ENCODE measurements around the gene LTA4H. TPM values are rescaled to one million over a fixed set of nuclear protein-coding genes. Genes with fewer than 3 reads are reported as not detected.
"Not testable (repeated sequence)": the region's sequence is repeated elsewhere in the genome, so short reads cannot be mapped to it uniquely, and the experiment has no call there.

The LTA4H gene
- total and polyA plus RNA-seq, 10 donors: 58.0 to 183 (median 93.5) TPM

- WGBS, 5 donors: 84 to 97% (median 86%) methylated on average over 2 of the region's 2 CpGs
- H3K4me3 ChIP-seq: no peak overlapping the region
- H3K4me1 ChIP-seq: peaks cover 0 to 30% (median 20%) of the 10 kb centered on the region in 6 donors
- DNase-seq: no peak
- no peaks in the 10 kb centered on the region for H3K27me3 ChIP-seq (replicated peaks in 1 of 7)
- H3K9me3 ChIP-seq: no peaks in the 10 kb centered on the region
- no peak for TF ChIP-seq POLR2AphosphoS5 (IDR thresholded peaks at IDR 0.05)
- no peak for TF ChIP-seq CTCF (IDR thresholded peaks at IDR 0.05 in 8 of 11, conservative IDR thresholded peaks at IDR 0.05 in 3 of 11)
- no peak for TF ChIP-seq POLR2A (IDR thresholded peaks at IDR 0.05)
- intact Hi-C loops (cut with DNase I; ENCODE audit: low total_unique reads): loop anchor here (10.0 kb wide), 1 partner anchor 336 kb away; the partner anchor contains the start of gene CDK17
- no peak overlapping the region for H3K27ac ChIP-seq
- H3K36me3 ChIP-seq: no peaks in the 10 kb centered on the region
Measured at GRCh38 chr12:96068636-96069035, 33.2 kb upstream of the LTA4H start.

GRCh38 chr12:96068111-96068510 is 32.7 kb upstream of the LTA4H start:
- peaks cover 0 to 25% (median 16%) of the 10 kb centered on the region in 6 donors for H3K4me1 ChIP-seq
- DNase-seq: no peak
- H3K36me3 ChIP-seq: no peaks in the 10 kb centered on the region
- 91 to 98% (median 95%) methylated on average over 5 of the region's 5 CpGs for WGBS, 5 donors
- no peaks in the 10 kb centered on the region for H3K9me3 ChIP-seq
- no peak overlapping the region for H3K4me3 ChIP-seq
- H3K27me3 ChIP-seq (replicated peaks in 1 of 7): no peaks in the 10 kb centered on the region
- intact Hi-C loops (cut with DNase I; ENCODE audit: low total_unique reads): loop anchor here (10.0 kb wide), 1 partner anchor 337 kb away; the partner anchor contains the start of gene CDK17
- H3K27ac ChIP-seq: no peak overlapping the region
- no peak for TF ChIP-seq POLR2AphosphoS5 (IDR thresholded peaks at IDR 0.05)
- TF ChIP-seq CTCF (IDR thresholded peaks at IDR 0.05 in 8 of 11, conservative IDR thresholded peaks at IDR 0.05 in 3 of 11): no peak
- TF ChIP-seq POLR2A (IDR thresholded peaks at IDR 0.05): no peak

GRCh38 chr12:96065776-96066175 is 30.4 kb upstream of the LTA4H start:
- DNase-seq; H3K27ac ChIP-seq; H3K27me3 ChIP-seq (replicated peaks in 1 of 7); H3K9me3 ChIP-seq; H3K4me3 ChIP-seq; H3K36me3 ChIP-seq: not testable (repeated sequence)
- 95 to 99% (median 97%) methylated on average over 3 of the region's 3 CpGs for WGBS, 5 donors
- H3K4me1 ChIP-seq: peaks cover 4 to 35% (median 29%) of the 10 kb centered on the region in 6 donors
- intact Hi-C loops (cut with DNase I; ENCODE audit: low total_unique reads): loop anchor here (10.0 kb wide), 1 partner anchor 339 kb away; the partner anchor contains the start of gene CDK17

GRCh38 chr12:96064966-96065365 is 29.6 kb upstream of the LTA4H start:
- Histone ChIP-seq H3K27ac (no peak overlapping the region), H3K36me3 (no peaks in the 10 kb centered on the region), H3K9me3 (no peaks in the 10 kb centered on the region), H3K4me1 (peaks cover 4 to 30% (median 26%) of the 10 kb centered on the region in 6 donors), H3K27me3 (replicated peaks in 1 of 7) (no peaks in the 10 kb centered on the region), H3K4me3 (no peak overlapping the region)
- DNase-seq: no peak
- 75 to 97% (median 85%) methylated on average over 5 of the region's 5 CpGs for WGBS, 5 donors
- TF ChIP-seq CTCF (IDR thresholded peaks at IDR 0.05 in 8 of 11, conservative IDR thresholded peaks at IDR 0.05 in 3 of 11) (no peak), POLR2AphosphoS5 (IDR thresholded peaks at IDR 0.05) (no peak), POLR2A (IDR thresholded peaks at IDR 0.05) (no peak)
- intact Hi-C loops (cut with DNase I; ENCODE audit: low total_unique reads): loop anchor here (5.0 to 10.0 kb wide), 2 partner anchors 340 to 452 kb away; partner anchors contain the start of gene CDK17

Measured in spleen (tissue), 11 donors.